DOHH2 (cell line): ENCODE results near the gene DENND1A.

ENCODE experiments used
- H3F3A ChIP-seq: fragments of 200-600 bp; sonication (generic), shearing (Covaris generic); 2 replicates; pipeline ENCODE4 v1.6.0; 2016; ENCODE audit warnings: antibody characterized with exemption, mild to moderate bottlenecking; ENCODE audit not compliant: control insufficient read depth, insufficient read depth
- H3K27ac ChIP-seq: fragments of 200-600 bp; sonication (generic); 2 replicates; pipeline ENCODE4 v1.5.1; 2014; ENCODE audit warnings: low read depth, mild to moderate bottlenecking, low read length, moderate library complexity
- H3K27me3 ChIP-seq: fragments of 200-600 bp; sonication (generic); 2 replicates; pipeline ENCODE4 v1.6.1; 2014; ENCODE audit warnings: mild to moderate bottlenecking, low read length, mixed read lengths; ENCODE audit not compliant: control insufficient read depth
- H3K36me3 ChIP-seq: fragments of 200-600 bp; sonication (generic); 2 replicates; pipeline ENCODE4 v1.6.1; 2014; ENCODE audit warnings: mild to moderate bottlenecking, low read length, moderate library complexity, mixed read lengths; ENCODE audit not compliant: control insufficient read depth
- H3K4me1 ChIP-seq: fragments of 200-600 bp; sonication (generic); 2 replicates; pipeline ENCODE4 v1.6.1; 2014; ENCODE audit warnings: mild to moderate bottlenecking, low read length, mixed read lengths; ENCODE audit not compliant: control insufficient read depth
- H3K4me2 ChIP-seq: fragments of 200-600 bp; sonication (generic); 2 replicates; pipeline ENCODE4 v1.6.0; 2014; ENCODE audit warnings: mild to moderate bottlenecking, low read length, moderate library complexity
- H3K4me3 ChIP-seq: fragments of 200-600 bp; sonication (generic); 2 replicates; pipeline ENCODE4 v1.5.1; 2014; ENCODE audit warnings: mild to moderate bottlenecking, low read length, mixed read lengths
- H3K79me2 ChIP-seq: fragments of 200-600 bp; sonication (generic); 2 replicates; pipeline ENCODE4 v1.6.1; 2014; ENCODE audit warnings: mild to moderate bottlenecking, low read length, mixed read lengths; ENCODE audit not compliant: control insufficient read depth
- H3K9me2 ChIP-seq: fragments of 200-600 bp; sonication (generic); replicated peaks from 2 replicates; pipeline ENCODE4 v1.6.1; 2014; ENCODE audit warnings: mild to moderate bottlenecking, low read length, mixed read lengths; ENCODE audit not compliant: control insufficient read depth
- H3K9me3 ChIP-seq: fragments of 200-600 bp; sonication (generic); 2 replicates; pipeline ENCODE4 v1.6.1; 2014; ENCODE audit warnings: antibody characterized with exemption, low read length, mixed read lengths; ENCODE audit not compliant: control insufficient read depth, insufficient read depth
- H4K20me1 ChIP-seq: fragments of 200-600 bp; sonication (generic); 2 replicates; pipeline ENCODE4 v1.6.0; 2014; ENCODE audit warnings: low read depth, mild to moderate bottlenecking, antibody characterized with exemption, low read length, moderate library complexity; ENCODE audit not compliant: control insufficient read depth, insufficient read depth
- EZH2phosphoT487 ChIP-seq: fragments of 200-600 bp; sonication (generic); IDR thresholded peaks from 2 replicates; pipeline ENCODE4 v1.6.1; 2017; ENCODE audit warnings: borderline replicate concordance, mild to moderate bottlenecking, antibody characterized with exemption, low read length, moderate library complexity, mixed read lengths
- TF ChIP-seq, protein P1 (sequence below): fragments of 200-600 bp; sonication (generic); IDR thresholded peaks from one replicate; pipeline ENCODE4 v1.5.1; 2014; ENCODE audit warnings: antibody characterized with exemption, mild to moderate bottlenecking, low read depth, low read length; ENCODE audit not compliant: poor library complexity, severe bottlenecking

The DENND1A gene

DNA sequence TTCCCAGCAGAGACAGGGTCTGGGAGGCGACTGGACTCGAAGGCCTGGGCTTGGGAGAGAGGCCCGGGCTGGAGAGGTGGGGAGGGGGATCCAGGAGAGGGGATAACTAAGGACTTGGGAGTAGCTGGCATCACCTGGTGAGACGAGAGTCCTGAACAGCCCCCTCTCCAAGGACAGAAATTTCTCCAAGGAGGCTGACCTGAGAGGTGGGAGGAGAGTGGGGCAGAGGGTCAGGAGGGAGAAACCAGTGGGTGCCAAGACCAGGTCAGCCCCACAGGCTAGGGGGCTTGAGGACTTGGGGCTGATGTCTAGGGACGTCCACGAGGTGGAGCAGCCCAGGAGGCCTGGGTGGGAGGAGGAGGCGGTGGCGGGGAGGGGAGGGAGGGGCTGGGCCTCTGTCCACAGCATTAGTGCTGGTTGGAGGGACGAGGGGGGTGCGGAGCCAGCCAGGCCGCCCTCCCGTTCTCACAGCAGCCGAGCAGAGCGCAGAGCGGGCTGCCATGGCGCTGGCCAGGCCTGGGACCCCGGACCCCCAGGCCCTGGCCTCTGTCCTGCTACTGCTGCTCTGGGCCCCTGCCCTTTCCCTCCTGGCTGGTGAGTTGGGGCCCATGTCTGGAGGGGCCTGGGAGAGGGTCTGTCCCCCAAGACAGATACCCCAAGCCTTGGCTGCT, 574.0 kb downstream of the DENND1A start, which contains the start of gene CRB2:
Gene CRB2, plus strand, starts transcription at position 437 of the 671 bp plus-strand sequence. Its CDS starts 64 bp downstream, at position 501.
- Histone ChIP-seq H3F3A (no peaks in the 10 kb centered on the region), H3K79me2 (no peaks in the 10 kb centered on the region), H3K4me2 (no peak within 1 kb of the TSS), H4K20me1 (no peaks in the 10 kb centered on the region), H3K4me1 (peaks cover 35% of the 10 kb centered on the region), H3K9me2 (no peaks in the 10 kb centered on the region), H3K36me3 (no peaks in the 10 kb centered on the region), H3K27me3 (no peaks in the 10 kb centered on the region), H3K4me3 (no peak within 1 kb of the TSS), H3K9me3 (no peaks in the 10 kb centered on the region), H3K27ac (no peak within 1 kb of the TSS)
- TF ChIP-seq EZH2phosphoT487: no peak
- TF ChIP-seq, protein P1, sequence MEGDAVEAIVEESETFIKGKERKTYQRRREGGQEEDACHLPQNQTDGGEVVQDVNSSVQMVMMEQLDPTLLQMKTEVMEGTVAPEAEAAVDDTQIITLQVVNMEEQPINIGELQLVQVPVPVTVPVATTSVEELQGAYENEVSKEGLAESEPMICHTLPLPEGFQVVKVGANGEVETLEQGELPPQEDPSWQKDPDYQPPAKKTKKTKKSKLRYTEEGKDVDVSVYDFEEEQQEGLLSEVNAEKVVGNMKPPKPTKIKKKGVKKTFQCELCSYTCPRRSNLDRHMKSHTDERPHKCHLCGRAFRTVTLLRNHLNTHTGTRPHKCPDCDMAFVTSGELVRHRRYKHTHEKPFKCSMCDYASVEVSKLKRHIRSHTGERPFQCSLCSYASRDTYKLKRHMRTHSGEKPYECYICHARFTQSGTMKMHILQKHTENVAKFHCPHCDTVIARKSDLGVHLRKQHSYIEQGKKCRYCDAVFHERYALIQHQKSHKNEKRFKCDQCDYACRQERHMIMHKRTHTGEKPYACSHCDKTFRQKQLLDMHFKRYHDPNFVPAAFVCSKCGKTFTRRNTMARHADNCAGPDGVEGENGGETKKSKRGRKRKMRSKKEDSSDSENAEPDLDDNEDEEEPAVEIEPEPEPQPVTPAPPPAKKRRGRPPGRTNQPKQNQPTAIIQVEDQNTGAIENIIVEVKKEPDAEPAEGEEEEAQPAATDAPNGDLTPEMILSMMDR: no peak

GRCh38 chr9:123354806-123355508, 575.0 kb downstream of the DENND1A start:
- H3F3A ChIP-seq: no peaks in the 10 kb centered on the region
- H3K4me1 ChIP-seq: peaks cover 31% of the 10 kb centered on the region
- no peaks in the 10 kb centered on the region for H3K9me3 ChIP-seq
- no peaks in the 10 kb centered on the region for H3K36me3 ChIP-seq
- H3K9me2 ChIP-seq: no peaks in the 10 kb centered on the region
- no peaks in the 10 kb centered on the region for H3K79me2 ChIP-seq
- no peaks in the 10 kb centered on the region for H3K27me3 ChIP-seq
- no peaks in the 10 kb centered on the region for H4K20me1 ChIP-seq
- no peak overlapping the region for H3K4me3 ChIP-seq
- TF ChIP-seq EZH2phosphoT487: no peak
- TF ChIP-seq, protein P1: no peak
- H3K27ac ChIP-seq: no peak overlapping the region
- H3K4me2 ChIP-seq: no peak overlapping the region

DNA sequence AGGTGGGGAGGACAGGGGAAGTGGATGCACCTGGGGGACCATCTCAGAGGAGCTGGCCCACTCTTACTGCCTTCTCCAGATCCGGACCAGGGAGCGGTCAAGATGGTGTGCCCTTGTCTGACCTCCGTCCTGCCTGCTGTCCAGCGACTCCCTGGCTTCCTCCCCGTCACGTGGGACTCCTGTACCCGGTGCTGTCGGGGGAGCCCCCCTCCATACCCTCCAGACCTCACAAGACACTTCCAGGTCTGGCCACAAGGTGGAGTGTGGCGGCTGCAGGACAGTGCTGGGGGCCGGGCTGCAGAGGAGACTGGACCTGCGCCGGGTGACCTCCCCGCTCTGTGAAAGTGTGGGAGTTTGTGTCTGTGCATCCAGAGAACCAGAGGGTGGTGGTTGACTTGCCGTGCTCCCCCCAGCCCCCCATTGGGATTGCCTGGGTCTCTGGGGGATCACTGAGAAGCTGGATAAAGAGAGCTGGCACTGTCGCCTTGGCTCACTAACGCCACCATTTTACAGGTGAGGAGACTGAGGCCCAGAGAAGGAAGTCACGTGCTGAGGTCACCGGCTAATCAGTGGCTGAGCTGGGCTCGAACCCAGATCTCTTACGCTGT, 575.8 kb downstream of the DENND1A start:
- Histone ChIP-seq H3K4me3 (peak overlapping the region; percentile 44), H3K9me2 (no peaks in the 10 kb centered on the region), H3K4me2 (peak overlapping the region; percentile 61), H3K27me3 (no peaks in the 10 kb centered on the region), H3K27ac (no peak overlapping the region), H3K4me1 (peaks cover 29% of the 10 kb centered on the region), H3K9me3 (no peaks in the 10 kb centered on the region), H3K79me2 (no peaks in the 10 kb centered on the region), H3F3A (peaks cover under 1% of the 10 kb centered on the region), H3K36me3 (no peaks in the 10 kb centered on the region), H4K20me1 (no peaks in the 10 kb centered on the region)
- TF ChIP-seq, protein P1: peak; percentile 99
- no peak for TF ChIP-seq EZH2phosphoT487
